GM18519 (cell line): ENCODE results near the gene PTPRE.

Experiments
- ATAC-seq: cut with Tn5 transposase; IDR thresholded peaks from one replicate; pipeline ENCODE4 v1.9.1; 2021; ENCODE audit warnings: mild to moderate bottlenecking, moderate library complexity; ENCODE audit not compliant: unreplicated experiment, low FRiP score

The PTPRE gene

GRCh38 chr10:128052696-128053095, 145.8 kb downstream of the PTPRE start:
- ATAC-seq: no peak

DNA sequence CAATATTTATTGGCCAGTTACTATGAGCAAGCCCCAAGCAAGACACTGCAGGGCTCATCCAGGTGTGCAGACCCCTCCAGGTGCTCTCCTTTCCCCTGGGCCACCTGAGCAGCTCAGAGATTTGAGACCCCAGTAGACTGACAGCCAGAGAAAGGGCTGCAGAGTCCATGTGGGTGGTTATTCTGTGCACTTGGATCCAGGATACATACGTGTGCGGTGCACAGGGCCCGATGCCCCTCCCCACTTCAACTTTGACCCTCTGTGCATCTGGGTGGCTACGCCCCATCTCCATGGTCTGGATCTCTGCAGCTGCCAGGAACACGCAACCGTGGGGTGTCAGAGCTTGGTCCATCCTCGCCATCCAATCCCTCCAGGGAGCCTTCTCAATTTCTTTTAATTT, 146.5 kb downstream of the PTPRE start:
- no peak for ATAC-seq

GRCh38 chr10:128054163-128054970, 147.5 kb downstream of the PTPRE start:
- no peak for ATAC-seq

DNA sequence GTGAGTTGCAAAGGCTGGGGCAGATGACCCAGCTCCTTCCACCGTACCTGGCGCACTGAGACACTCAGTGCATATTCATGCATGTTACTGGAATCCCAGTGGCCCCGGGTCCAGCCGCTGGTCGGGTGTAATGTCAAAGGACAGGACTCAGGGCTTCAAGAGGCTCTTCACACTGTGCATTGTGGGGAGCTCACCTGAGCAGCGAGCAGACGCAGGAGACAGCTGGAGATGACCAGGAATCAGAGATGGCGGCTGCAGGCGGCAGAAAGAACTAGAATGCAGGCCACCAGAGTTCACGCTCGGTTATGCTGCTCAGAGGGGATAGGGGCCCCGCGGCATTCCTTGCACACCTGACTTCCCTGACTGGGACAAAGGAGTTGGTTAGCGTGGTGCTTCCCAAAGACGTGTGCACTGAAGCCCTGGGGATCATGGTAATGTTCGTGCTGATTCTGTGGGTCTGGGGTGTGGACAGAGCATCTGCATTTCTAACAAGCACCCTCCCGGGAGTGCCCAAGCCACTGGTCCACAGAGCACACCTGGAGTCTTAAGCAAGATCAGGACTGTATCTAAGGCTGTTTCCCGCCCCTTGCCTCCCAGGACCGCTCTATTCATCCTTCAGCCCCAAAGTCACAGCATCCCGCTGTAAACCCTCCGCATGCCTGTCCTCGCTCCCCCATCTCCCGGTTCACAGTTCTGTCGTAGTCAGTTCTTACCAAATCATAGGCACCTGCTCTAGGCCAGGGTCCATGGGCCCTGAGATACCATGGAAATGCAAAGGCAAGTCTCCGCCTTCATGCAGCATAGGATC, 148.4 kb downstream of the PTPRE start:
- no peak for ATAC-seq

DNA sequence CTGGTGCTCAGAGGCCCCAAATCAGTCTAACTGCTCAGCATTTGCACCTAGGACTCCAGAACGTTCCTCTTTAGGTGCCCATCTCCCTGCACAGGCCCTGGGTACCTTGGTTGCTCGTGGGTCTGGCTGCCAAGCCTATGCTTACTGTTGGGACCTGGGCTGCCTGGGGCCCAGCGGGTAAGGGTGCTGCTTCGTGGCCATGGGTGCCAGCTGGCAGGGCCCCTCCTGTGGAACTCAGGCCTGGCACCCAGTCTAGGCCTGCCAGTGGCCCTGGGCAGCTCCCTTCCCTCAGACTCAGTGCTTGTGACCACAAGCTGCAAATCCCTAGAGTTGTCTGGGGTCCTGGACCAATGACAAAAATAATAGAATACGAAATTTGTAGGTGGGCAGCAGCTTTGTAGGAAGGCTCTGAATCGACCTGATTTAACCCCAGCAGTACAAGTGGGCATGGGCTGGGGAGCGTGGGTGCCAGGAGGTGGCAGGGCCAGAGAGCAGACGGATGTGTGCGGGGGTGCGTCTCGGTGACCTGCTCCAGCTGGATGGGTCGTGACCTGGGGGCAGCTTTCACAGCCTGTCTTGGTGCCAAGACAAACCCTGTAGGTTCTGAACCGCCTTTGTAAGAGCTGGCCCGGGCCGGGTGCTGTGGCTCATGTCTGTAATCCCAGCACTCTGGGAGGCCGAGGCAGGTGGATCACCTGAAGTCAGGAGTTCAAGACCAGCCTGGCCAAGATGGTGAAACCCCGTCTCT, 149.6 kb downstream of the PTPRE start:
- ATAC-seq: no peak

GRCh38 chr10:128058106-128058749, 151.3 kb downstream of the PTPRE start:
- no peak for ATAC-seq

DNA sequence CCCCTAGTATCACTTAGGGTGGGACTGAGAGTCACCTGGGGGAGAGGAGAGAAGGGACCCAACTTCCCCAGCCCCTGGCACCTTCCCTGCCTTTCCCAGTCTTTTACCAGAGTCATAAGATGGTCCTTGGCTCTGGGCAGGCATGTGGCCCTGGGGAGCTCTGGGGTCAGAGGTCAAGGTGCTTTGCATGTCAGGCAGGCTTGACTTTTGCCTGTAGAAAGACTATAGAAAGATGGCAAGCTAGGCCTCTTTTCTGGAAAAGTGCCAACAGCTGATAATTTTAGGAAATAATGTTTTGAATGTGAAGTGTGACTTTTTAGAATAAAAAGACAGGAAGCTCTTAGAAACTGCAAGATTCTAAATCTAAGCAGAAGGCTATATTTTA, 151.8 kb downstream of the PTPRE start:
- no peak for ATAC-seq

DNA sequence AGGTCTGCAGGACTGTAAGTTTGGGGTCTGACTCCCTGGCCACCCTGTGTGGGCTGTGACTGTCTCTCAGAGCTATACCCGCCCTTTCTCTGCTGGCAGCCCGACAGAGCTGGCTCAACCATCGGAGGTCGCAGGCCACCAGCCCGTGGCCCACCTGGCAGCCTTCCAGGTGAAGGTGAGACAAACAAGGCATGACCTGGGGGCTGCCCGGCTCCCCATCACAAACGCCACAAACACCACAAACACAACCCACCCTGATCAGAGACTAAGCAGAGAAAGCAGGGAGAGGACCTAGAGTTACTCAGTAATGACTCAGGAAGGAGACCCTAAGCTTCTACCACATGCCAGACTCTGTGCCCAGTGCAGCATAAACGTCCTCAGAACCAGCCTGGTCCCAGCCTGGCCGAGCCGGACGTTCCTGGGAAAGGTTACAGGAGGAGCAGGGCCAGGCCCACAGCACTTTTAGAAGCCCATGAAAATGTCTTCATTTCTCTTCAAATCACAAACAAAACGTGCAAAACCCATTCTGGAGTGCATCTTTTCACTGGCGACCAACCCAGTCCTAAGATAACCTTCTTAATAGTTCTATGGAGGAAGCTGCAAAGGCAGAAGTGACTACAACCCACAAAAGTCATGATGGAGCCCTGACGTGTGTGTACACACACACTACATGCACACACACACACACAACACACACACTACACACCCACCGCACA, 152.5 kb downstream of the PTPRE start:
- no peak for ATAC-seq

DNA sequence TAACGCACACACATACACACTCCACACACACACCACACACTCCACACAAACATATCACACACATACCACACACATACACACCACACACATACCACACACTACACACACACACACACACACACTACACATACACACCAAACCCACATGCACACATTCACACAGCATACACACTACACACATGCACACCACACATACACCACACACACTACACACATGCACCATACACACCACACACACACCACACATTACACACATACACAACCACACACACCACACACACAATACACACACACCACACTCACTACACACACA, 153.0 kb downstream of the PTPRE start:
- no peak for ATAC-seq

GRCh38 chr10:128060341-128061250, 153.7 kb downstream of the PTPRE start:
- no peak for ATAC-seq

- ATAC-seq: no peak
Observed at GRCh38 chr10:128061306-128062300, 154.7 kb downstream of the PTPRE start.

GRCh38 chr10:128062331-128062880, 155.5 kb downstream of the PTPRE start:
- no peak for ATAC-seq

DNA sequence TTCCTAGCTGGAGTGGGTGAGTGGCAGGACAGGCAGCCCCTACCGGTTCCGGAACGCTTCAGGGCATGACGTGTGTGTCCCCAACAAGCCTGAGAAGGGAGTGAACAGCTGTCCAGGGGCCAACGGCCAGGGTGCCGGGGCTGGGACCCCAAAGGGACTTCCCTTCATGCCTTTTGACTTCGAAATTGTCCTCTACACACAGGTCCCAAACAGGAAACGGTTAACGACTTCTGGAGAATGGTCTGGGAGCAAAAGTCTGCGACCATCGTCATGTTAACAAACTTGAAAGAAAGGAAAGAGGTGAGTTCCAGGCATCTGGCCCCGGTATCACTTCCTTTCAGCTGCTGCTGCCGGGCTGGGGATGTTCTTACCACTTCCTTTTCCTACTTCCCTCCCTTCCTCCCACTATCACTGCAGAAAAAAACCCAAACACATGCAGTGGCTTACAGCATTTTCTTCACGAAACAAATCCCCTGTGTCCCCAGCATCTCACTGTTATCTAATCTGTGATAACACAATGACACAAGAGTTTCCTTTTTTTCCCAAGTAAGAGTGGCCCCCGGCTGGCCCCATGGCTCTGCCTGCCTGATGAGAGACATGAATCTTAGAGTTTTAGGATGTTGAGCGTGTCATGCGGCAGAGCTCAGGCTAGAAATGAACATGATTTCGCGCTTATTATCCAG, 156.1 kb downstream of the PTPRE start:
- ATAC-seq: peak; percentile 36

- ATAC-seq: no peak
Observed at GRCh38 chr10:128063736-128064107, 156.8 kb downstream of the PTPRE start.

DNA sequence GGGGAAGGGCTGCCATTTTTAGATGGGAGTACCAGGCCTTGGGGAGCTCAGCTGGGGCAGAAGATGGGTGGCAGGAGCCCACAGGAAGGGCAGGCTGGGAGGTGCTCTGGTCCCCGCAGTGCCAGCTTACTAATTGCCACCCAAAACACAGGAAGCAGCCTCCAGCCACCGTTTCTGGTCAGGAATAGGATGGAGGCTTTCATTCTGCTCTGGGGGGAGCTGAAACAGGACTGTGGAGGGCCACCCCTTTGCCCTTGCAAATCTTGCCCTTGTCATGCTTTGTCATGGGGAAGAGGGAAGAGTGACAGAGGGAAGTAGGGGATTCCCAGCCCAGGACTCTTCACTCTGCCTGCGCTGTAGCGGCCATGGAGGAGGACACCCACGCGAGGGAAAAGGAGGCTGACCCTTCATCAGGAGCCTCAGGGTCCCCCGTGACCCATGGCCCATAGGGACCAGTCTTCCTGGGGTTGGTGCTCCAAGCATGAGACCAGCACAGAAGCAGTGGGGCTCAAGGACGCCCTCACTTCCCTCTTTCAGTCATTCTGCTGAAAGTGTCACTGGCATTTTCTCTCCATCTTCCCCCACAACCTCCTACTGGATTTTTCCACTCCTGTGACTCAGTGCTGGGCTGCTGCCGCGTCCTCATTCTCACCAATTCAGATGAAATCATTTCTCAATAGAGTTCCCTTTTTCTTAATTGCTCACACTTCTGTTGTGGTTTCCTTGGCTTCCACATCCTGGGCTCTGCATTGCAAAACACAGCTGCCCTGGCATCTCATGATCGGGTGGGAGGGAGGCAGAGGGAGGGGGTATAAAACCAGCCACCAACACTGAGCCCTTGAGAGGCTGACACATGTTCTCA, 157.4 kb downstream of the PTPRE start:
- ATAC-seq: peak; percentile 42

DNA sequence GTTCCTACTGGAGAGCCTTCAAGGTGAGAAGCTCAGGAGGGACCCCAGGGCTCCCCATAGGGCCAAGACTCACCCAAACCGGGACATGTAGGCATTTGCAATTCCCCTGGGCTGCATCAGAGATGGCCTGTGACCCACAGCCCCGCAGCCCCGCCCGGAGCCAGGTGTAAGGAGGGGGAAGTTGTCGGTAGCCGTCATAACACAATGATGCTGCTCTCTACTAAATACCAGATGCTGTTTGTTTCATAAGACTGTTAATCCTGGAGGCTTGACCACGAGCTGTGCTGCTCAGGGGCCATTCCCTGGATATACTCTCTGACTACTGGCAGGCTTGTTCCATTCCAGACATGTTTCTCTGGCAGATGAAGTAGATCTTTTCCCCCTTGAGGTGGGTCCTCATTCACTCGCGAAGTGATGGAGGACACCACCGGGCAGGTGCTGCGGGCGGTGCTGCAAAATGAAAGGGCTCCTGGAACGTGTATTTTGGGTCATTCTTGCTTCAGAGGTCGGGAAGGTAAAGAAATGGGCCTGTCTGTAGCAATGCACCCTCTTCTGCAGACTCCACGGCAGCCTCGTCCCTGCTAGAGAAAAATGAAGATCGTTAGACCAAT, 158.2 kb downstream of the PTPRE start:
- no peak for ATAC-seq
